ENCODE measurements around the gene AOAH.
"Not testable (repeated sequence)": the region's sequence is repeated elsewhere in the genome, so short reads cannot be mapped to it uniquely, and the experiment has no call there.

AOAH gene

DNA sequence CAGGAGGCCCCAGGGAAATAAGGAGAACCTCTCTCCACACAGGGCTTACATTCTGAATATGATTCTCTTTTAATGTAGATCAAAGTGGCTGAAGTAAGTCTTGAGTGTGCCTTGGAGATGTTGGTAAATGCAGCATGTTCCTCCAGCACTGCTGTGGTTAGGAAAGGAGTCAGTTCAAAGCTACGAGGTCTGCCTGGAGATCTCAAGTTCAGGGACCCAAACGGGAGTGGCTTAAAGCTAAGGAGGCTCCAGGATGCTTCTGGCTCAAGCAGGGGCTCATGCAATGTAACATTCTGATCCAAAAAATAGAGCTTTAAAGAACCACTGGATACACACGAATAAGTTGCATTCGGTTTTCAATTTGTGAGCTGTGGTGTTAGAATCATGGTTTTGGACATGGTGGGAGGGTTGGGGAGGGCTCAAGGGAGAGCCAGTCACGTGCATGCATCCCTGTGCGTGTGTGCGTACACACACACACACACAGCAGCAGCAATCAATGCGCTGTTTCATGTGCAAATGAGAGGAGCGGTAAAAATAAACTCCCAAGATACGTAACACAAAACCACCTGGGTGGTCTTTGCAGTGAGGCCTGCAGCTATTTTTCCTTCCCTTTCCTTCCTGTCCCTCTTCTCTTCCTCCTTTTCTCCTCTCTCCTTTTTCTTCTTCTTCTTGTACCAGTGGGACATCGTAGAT is 70.5 kb downstream of the AOAH start:
- peak overlapping the region; percentile 36; the same call in 1 of the 2 replicates for H3K9ac ChIP-seq (ENCODE audit: low read depth, low read length)
- WGBS = 48% methylated on average over 11 of the region's 11 CpGs
- no peaks in the 10 kb centered on the region for H3K9me3 ChIP-seq (ENCODE audit: insufficient read depth, low read depth, low read length)
- H3K4me3 ChIP-seq (ENCODE audit: low read length) = no peak overlapping the region
- no peaks in the 10 kb centered on the region for H3K36me3 ChIP-seq (ENCODE audit: insufficient read depth, low read length)
- H3K4me1 ChIP-seq (ENCODE audit: insufficient read depth, low read length) = peaks cover 41% of the 10 kb centered on the region
- H3K27me3 ChIP-seq (ENCODE audit: insufficient read depth, low read length) = no peaks in the 10 kb centered on the region
- H3K27ac ChIP-seq (ENCODE audit: low read depth, low read length) = peak overlapping the region; percentile 47; the same call in 1 of the 2 replicates

DNA sequence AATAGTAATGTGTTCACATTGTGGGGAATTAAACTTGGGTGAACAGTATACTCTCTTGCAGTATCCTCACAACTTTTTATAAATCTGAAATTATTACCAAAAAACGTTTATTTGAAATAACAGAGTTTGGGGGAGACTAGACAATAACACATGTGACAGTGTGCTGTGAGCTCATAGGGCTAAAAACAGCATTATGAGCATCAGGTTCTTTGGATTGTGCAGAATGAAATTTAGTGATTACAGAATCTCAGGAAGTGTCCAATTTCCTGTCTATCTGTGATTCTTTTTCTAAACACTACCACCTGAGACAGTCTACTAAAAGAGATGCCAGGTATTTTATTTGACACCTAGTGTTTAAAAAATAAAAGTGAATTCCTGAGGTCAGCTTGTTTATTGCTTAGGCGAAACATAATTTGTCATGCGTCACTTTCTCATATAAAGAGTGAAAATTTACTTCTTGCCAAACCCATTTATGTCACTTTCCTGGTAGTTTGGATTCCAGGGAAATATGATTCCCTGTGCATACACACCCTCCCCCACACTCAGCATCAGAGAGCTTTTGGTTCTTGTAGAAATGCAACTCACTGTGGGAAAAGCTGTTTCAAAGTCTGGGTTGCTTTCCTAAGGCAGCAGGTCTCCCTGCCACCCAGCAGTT is 71.2 kb downstream of the AOAH start:
- peak overlapping the region; percentile 36; the same call in 1 of the 2 replicates for H3K9ac ChIP-seq (ENCODE audit: low read depth, low read length)
- H3K36me3 ChIP-seq (ENCODE audit: insufficient read depth, low read length) = no peaks in the 10 kb centered on the region
- H3K4me3 ChIP-seq (ENCODE audit: low read length) = no peak overlapping the region
- H3K27me3 ChIP-seq (ENCODE audit: insufficient read depth, low read length) = no peaks in the 10 kb centered on the region
- H3K9me3 ChIP-seq (ENCODE audit: insufficient read depth, low read depth, low read length) = no peaks in the 10 kb centered on the region
- H3K4me1 ChIP-seq (ENCODE audit: insufficient read depth, low read length) = peaks cover 34% of the 10 kb centered on the region
- WGBS = 77% methylated on average over 3 of the region's 3 CpGs
- peak overlapping the region; percentile 47; the same call in 1 of the 2 replicates for H3K27ac ChIP-seq (ENCODE audit: low read depth, low read length)

DNA sequence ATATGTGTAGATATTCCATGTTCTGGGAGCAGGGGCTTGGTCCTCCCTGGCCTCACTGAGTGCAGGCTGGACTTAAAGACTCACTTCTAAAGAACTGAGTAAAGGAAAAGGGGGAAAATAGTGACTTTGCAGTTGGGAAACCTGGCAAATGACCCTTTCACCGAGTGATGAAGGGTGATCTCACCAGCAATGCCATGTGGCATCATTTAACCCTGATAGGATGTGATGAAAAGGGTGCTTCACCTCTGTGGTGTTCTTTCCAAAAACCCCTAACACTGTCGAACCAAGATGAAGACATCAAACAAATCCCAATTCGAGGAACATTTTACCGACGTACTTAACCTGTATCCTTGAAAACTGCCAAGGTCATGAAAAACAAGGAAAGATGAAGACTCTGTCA is 71.9 kb downstream of the AOAH start:
- Histone ChIP-seq H3K36me3 (ENCODE audit: insufficient read depth, low read length) (no peaks in the 10 kb centered on the region), H3K9ac (ENCODE audit: low read depth, low read length) (no peak overlapping the region), H3K27me3 (ENCODE audit: insufficient read depth, low read length) (no peaks in the 10 kb centered on the region), H3K9me3 (ENCODE audit: insufficient read depth, low read depth, low read length) (no peaks in the 10 kb centered on the region), H3K4me3 (ENCODE audit: low read length) (no peak overlapping the region), H3K4me1 (ENCODE audit: insufficient read depth, low read length) (peaks cover 27% of the 10 kb centered on the region), H3K27ac (ENCODE audit: low read depth, low read length) (no peak overlapping the region)
- WGBS = 95% methylated on average over 4 of the region's 5 CpGs

DNA sequence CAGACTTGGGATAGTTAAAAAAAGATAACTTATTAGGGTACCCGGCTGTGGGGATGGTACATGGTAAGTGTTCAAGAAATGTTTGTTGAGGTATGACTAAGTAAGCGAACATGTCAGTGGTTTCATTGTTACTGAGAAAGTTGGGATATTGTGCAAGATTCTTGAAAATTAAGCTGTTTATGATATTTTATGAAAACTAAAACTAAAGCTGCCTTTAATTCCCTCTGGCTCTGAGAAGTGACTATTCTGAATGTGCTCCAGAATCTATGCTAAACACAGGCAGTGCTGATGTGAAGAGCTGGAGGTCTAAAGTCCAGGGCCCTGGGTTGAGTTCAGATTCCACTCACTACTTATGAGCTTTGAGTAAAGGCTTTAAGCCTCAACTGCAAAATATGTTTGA is 72.9 kb downstream of the AOAH start:
- no peak overlapping the region for H3K9ac ChIP-seq (ENCODE audit: low read depth, low read length)
- H3K4me3 ChIP-seq (ENCODE audit: low read length) = no peak overlapping the region
- WGBS = 96% methylated on average over 2 of the region's 2 CpGs
- H3K4me1 ChIP-seq (ENCODE audit: insufficient read depth, low read length) = peaks cover 21% of the 10 kb centered on the region
- no peak overlapping the region for H3K27ac ChIP-seq (ENCODE audit: low read depth, low read length)
- H3K36me3 ChIP-seq (ENCODE audit: insufficient read depth, low read length) = no peaks in the 10 kb centered on the region
- H3K27me3 ChIP-seq (ENCODE audit: insufficient read depth, low read length) = no peaks in the 10 kb centered on the region
- no peaks in the 10 kb centered on the region for H3K9me3 ChIP-seq (ENCODE audit: insufficient read depth, low read depth, low read length)

DNA sequence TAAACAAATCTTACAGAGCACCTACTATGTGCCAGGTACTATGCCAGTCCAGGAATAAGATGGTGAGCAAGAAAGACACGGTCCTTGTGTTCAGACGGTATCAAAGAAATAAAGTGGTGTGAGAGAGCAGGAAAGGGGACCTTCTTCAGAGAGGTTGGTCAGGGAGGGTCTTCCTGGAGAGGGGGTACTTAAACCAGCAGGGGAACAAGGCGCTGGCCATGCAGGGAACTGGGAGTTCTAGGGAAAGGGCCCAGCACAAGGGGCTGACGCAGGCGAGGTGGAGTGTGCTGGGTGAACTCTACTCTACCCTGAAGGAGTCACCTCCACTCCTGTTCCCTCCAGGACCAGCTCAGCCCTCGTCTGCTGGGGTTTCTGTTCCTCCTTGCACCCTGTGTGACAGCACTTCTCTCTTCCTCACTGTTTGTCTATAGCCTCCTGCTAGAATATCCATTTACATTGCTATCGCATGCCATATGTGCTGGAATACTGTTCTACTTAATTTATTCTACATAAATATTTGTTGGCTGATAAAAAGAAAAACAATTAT is 73.5 kb downstream of the AOAH start:
- no peak overlapping the region for H3K9ac ChIP-seq (ENCODE audit: low read depth, low read length)
- H3K9me3 ChIP-seq (ENCODE audit: insufficient read depth, low read depth, low read length) = no peaks in the 10 kb centered on the region
- no peaks in the 10 kb centered on the region for H3K27me3 ChIP-seq (ENCODE audit: insufficient read depth, low read length)
- 71% methylated on average over 6 of the region's 7 CpGs for WGBS
- peaks cover 22% of the 10 kb centered on the region for H3K4me1 ChIP-seq (ENCODE audit: insufficient read depth, low read length)
- H3K36me3 ChIP-seq (ENCODE audit: insufficient read depth, low read length) = no peaks in the 10 kb centered on the region
- no peak overlapping the region for H3K4me3 ChIP-seq (ENCODE audit: low read length)
- H3K27ac ChIP-seq (ENCODE audit: low read depth, low read length) = no peak overlapping the region

DNA sequence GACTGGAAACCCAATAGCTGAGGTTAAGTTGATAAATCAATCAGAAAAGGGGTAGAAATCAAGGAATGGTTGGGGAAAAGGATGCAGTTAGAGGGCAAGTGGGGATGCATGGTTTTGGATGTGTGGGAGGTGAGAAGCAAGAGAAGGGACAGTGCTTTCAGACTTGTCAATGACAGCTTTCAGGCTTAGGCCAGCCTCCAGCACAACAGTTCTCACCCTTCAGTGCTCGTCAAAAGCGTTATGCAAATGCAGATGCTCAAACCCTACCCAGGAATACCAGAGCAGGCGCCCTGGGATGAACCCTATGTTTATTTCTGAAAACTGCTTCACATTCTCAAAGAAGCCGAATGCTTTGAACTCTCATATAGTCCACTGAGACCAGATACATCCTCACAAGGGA is 74.0 kb downstream of the AOAH start:
- no peak overlapping the region for H3K27ac ChIP-seq (ENCODE audit: low read depth, low read length)
- no peaks in the 10 kb centered on the region for H3K27me3 ChIP-seq (ENCODE audit: insufficient read depth, low read length)
- no peak overlapping the region for H3K9ac ChIP-seq (ENCODE audit: low read depth, low read length)
- H3K4me3 ChIP-seq (ENCODE audit: low read length) = no peak overlapping the region
- peaks cover 27% of the 10 kb centered on the region for H3K4me1 ChIP-seq (ENCODE audit: insufficient read depth, low read length)
- H3K9me3 ChIP-seq (ENCODE audit: insufficient read depth, low read depth, low read length) = no peaks in the 10 kb centered on the region
- WGBS = 86% methylated on average over 4 of the region's 4 CpGs
- H3K36me3 ChIP-seq (ENCODE audit: insufficient read depth, low read length) = no peaks in the 10 kb centered on the region

DNA sequence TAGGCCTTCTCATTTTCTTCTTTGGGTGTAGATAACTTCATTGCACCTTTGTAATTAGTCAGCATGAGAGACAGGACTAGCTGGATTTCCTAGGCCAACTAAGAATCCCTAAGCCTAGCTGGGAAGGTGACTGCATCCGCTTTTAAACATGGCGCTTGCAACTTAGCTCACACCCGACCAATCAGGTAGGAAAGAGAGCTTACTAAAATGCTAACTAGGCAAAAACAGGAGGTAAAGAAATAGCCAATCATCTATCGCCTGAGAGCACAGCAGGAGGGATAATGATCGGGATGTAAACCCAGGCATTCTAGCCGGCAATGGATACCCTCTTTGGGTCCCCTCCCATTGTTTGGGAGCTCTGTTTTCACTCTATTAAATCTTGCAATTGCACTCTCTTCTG is 75.0 kb downstream of the AOAH start:
- H3K4me3 ChIP-seq (ENCODE audit: low read length); H3K27ac ChIP-seq (ENCODE audit: low read depth, low read length); H3K36me3 ChIP-seq (ENCODE audit: insufficient read depth, low read length); H3K27me3 ChIP-seq (ENCODE audit: insufficient read depth, low read length); H3K9ac ChIP-seq (ENCODE audit: low read depth, low read length); H3K9me3 ChIP-seq (ENCODE audit: insufficient read depth, low read depth, low read length): not testable (repeated sequence)
- peaks cover 26% of the 10 kb centered on the region for H3K4me1 ChIP-seq (ENCODE audit: insufficient read depth, low read length)
- 97% methylated on average over 6 of the region's 6 CpGs for WGBS

DNA sequence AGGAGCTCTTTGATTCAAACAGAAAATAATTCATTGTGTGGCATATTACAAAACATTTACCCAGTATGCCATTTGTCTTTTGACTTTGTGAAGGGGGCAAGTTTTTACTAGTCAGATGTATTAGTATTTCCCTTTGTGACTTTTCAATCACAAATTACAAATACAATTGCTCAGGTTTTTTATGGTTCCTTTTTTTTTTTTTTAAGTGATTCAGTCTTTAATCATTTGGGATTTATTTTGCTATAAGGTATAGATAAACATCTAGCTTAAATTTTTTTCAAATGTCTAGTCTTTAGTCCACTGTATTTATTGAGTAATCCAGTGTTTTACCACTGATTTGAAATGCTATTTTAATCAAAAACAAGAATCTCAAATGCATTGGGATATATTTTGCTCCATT is 75.9 kb downstream of the AOAH start:
- H3K9ac ChIP-seq (ENCODE audit: low read depth, low read length) = no peak overlapping the region
- no peak overlapping the region for H3K27ac ChIP-seq (ENCODE audit: low read depth, low read length)
- H3K9me3 ChIP-seq (ENCODE audit: insufficient read depth, low read depth, low read length) = no peaks in the 10 kb centered on the region
- no peak overlapping the region for H3K4me3 ChIP-seq (ENCODE audit: low read length)
- peaks cover 17% of the 10 kb centered on the region for H3K4me1 ChIP-seq (ENCODE audit: insufficient read depth, low read length)
- H3K36me3 ChIP-seq (ENCODE audit: insufficient read depth, low read length) = no peaks in the 10 kb centered on the region
- no peaks in the 10 kb centered on the region for H3K27me3 ChIP-seq (ENCODE audit: insufficient read depth, low read length)

DNA sequence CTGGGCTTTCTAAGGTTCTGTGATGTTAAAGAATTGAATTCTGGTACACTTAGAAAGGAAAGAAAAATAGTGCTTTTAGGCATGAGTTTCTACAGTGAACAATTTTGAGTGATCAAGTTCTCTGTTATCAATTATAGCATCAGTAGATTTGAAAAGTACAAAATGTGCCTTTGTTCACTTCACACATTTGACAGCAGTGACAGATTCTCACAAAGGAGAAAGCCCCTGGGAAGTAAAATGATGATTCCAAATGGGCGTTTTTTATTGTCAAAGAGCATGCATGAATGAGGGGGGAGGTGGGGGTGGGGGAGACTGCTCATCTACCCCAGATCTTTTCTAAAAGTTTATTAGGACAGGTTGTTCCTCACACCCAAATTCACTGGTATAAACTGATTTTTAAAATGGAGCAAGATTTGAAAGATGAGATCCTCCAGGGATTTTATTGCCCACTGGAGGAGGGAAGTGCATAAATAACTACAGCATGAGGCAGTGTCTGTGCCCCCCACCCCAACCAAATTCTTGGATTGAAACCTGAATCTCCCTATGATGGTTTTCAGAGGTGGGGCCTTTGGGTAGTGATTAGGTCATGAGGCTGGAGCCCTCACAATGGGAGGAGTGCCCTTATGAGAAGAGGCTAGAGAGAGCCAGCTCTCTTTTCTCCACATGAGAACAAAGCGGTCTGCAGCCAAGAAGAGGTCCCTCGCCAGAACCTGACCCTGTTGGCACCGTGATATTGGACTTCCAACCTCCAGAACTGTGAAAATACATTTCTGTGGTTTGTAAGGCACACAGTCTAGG is 79.5 kb downstream of the AOAH start:
- H3K27me3 ChIP-seq (ENCODE audit: insufficient read depth, low read length) = no peaks in the 10 kb centered on the region
- H3K36me3 ChIP-seq (ENCODE audit: insufficient read depth, low read length) = no peaks in the 10 kb centered on the region
- 74% methylated on average over 4 of the region's 4 CpGs for WGBS
- H3K4me1 ChIP-seq (ENCODE audit: insufficient read depth, low read length) = peaks cover 9% of the 10 kb centered on the region
- H3K27ac ChIP-seq (ENCODE audit: low read depth, low read length) = no peak overlapping the region
- H3K9ac ChIP-seq (ENCODE audit: low read depth, low read length) = no peak overlapping the region
- H3K9me3 ChIP-seq (ENCODE audit: insufficient read depth, low read depth, low read length) = no peaks in the 10 kb centered on the region
- no peak overlapping the region for H3K4me3 ChIP-seq (ENCODE audit: low read length)

DNA sequence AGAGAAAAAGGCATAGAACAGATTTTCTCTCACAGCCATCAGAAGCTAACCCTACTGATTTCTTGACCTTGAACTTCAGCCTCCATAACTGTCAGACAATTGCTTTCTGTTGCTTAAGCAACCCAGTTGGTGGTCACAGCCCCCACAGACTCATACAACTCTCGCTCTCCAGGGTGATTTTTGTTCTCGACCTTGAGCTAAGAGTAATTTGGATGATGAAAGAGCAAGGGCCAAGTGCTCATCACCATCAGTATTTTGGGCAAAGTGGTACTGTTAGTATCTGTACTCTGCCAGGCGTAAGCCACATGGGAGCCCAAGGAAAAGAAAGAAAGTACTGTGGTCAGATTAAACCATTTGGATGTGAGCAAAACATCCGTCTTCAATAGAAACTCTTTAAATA is 81.9 kb downstream of the AOAH start:
- Histone ChIP-seq H3K36me3 (ENCODE audit: insufficient read depth, low read length) (no peaks in the 10 kb centered on the region), H3K4me3 (ENCODE audit: low read length) (no peak overlapping the region), H3K9ac (ENCODE audit: low read depth, low read length) (no peak overlapping the region), H3K4me1 (ENCODE audit: insufficient read depth, low read length) (peaks cover 19% of the 10 kb centered on the region), H3K27me3 (ENCODE audit: insufficient read depth, low read length) (no peaks in the 10 kb centered on the region), H3K9me3 (ENCODE audit: insufficient read depth, low read depth, low read length) (no peaks in the 10 kb centered on the region), H3K27ac (ENCODE audit: low read depth, low read length) (no peak overlapping the region)
- WGBS = 82% methylated on average over 4 of the region's 4 CpGs

DNA sequence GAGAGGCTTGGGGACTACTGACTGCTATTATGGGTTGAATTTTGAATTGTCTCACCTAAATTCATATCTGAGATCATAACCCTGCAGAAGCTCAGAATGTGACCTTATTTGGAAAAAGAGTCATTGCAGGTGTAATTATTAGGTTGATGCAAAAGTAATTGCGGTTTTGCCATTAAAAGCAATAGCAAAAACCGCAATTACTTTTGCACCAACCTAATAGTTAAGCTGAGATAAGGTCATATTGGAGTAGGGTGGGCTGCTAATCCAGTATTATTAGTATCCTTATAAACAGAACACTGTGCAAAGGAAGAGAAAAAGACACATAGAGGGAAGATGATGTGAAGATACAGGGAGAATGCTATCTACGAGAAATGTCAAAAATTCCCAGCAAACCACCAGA is 82.3 kb downstream of the AOAH start:
- WGBS = 94% methylated on average over 3 of the region's 3 CpGs
- H3K9me3 ChIP-seq (ENCODE audit: insufficient read depth, low read depth, low read length) = no peaks in the 10 kb centered on the region
- no peak overlapping the region for H3K9ac ChIP-seq (ENCODE audit: low read depth, low read length)
- H3K27me3 ChIP-seq (ENCODE audit: insufficient read depth, low read length) = no peaks in the 10 kb centered on the region
- H3K36me3 ChIP-seq (ENCODE audit: insufficient read depth, low read length) = no peaks in the 10 kb centered on the region
- peaks cover 21% of the 10 kb centered on the region for H3K4me1 ChIP-seq (ENCODE audit: insufficient read depth, low read length)
- no peak overlapping the region for H3K27ac ChIP-seq (ENCODE audit: low read depth, low read length)
- H3K4me3 ChIP-seq (ENCODE audit: low read length) = no peak overlapping the region

Measured in HUES64 (cell line).